ENCODE measurements around the gene KCTD3. TPM values are rescaled to one million over a fixed set of nuclear protein-coding genes. Genes with fewer than 3 reads are reported as not detected.

KCTD3 gene
- total RNA-seq, 1 experiment from 2014 or later = 34.4 TPM

DNA sequence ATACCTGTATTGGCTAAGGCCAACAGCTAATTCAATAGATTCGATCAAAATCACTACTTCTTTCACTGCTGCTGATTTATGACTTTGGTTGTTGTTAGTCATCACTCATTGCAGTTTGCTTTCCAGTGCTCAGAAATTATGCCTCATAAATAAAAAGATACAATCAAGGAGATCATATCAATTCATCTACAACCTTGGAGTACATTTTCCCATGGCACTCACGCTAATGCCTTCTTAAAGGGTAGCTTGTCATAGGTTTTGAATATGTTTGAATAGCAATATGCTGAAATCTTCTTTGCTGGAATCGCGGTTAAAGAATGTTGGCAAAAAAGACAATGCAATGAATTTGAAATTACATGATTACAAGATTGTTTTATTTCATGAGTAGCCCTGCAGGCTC is 89.9 kb downstream of the KCTD3 start:
- no peak for DNase-seq (ENCODE audit: low read depth)

- no peak for DNase-seq (ENCODE audit: low read depth)
Measured at GRCh38 chr1:215660259-215660658, 93.2 kb downstream of the KCTD3 start.

DNA sequence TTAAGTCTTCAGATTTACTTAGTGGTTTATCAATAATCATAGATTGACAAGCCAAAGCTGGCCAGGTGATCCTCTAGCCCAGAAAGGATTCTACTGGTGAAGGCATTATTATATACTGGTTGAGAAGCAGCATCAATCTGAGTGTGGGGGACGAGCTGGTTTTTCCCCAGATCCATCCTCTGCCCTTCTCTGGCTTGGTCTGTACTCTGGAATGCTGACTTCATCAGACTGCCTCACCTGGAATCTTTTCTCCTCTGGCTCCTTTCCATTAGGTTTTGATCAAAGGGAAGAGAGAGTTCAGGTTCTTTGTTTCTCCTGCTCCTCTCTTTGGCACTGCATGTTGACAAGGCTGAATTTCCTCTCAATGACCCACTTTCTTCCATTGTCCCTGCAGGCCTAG is 93.9 kb downstream of the KCTD3 start:
- DNase-seq (ENCODE audit: low read depth) = no peak

GRCh38 chr1:215665215-215665614 is 98.1 kb downstream of the KCTD3 start:
- DNase-seq (ENCODE audit: low read depth) = peak; percentile 24

DNA sequence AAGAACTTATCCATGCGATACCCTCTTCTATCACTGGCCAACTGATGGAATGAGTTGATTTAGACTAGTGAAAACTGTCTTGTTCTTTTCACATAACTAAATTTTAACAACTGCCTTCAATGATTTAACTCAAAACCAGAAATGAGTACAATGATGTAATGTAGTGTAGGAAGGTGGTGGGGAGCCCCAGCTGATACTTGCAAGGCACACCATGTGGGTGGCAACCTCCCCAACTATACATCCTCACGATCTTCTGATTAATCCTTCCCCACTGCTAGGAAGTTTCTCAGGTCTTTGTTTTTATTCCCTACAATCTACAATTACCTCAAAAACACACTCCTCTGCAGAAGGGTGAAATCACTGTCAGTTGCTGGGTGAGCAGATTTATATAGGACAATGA is 100.7 kb downstream of the KCTD3 start:
- no peak for DNase-seq (ENCODE audit: low read depth)

DNA sequence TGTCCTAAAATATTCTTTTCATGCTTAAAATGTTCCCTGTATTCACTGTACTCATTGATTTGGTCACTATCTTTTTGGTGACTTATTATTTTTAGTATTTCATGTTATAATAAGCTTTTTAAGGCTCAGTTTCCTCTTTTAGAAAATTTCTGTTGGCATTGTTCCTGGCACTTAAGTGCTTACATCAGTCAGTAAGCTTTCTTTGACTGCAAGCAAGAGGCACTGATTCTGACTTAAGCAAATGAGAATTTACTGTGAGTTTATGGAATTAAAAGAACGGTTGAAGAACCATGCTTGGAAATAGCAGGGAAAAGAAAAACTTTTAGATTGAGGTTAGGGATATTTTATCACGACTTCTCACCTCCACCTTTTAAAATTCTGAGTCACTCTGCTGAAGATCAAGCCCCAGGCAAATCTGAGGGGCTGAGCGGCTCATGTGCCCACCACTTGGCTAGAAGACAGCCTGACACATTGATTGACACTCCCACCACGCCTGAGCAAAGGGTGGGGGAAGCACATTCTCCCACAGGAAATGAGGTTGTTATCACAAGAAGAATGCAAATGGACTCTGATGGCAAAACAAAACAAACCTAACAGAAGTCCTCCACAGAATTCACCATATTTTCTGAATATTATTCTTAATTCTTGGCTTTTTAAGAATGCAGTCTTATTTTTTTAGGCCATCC is 102.8 kb downstream of the KCTD3 start:
- no peak for DNase-seq (ENCODE audit: low read depth)

All from RPMI7951 (cell line).